GM18511 (cell line): Measurements from ENCODE around the gene RGMB.

Experiments used
- ATAC-seq: cut with Tn5 transposase; IDR thresholded peaks from one replicate; pipeline ENCODE4 v1.9.1; 2021; ENCODE audit warnings: mild to moderate bottlenecking, moderate library complexity; ENCODE audit not compliant: unreplicated experiment

The RGMB gene

GRCh38 chr5:98783051-98783649 lies 9.7 kb downstream of the RGMB start:
- no peak for ATAC-seq

GRCh38 chr5:98784411-98784810 lies 10.9 kb downstream of the RGMB start:
- ATAC-seq = no peak

- no peak for ATAC-seq
Measured at GRCh38 chr5:98785244-98785643, 11.8 kb downstream of the RGMB start.

GRCh38 chr5:98786191-98786853 lies 12.9 kb downstream of the RGMB start:
- ATAC-seq = no peak

GRCh38 chr5:98787131-98787719 lies 13.8 kb downstream of the RGMB start:
- no peak for ATAC-seq

GRCh38 chr5:98789029-98789428 lies 15.6 kb downstream of the RGMB start:
- ATAC-seq = no peak

GRCh38 chr5:98791001-98791519 lies 17.6 kb downstream of the RGMB start:
- no peak for ATAC-seq

- ATAC-seq = no peak
Measured at GRCh38 chr5:98791898-98792580, 18.6 kb downstream of the RGMB start.

GRCh38 chr5:98793223-98793622 lies 19.8 kb downstream of the RGMB start:
- ATAC-seq = no peak

- ATAC-seq = no peak
Measured at GRCh38 chr5:98794001-98794400, 20.5 kb downstream of the RGMB start.

- no peak for ATAC-seq
Measured at GRCh38 chr5:98794414-98795080, 21.1 kb downstream of the RGMB start.

GRCh38 chr5:98795243-98795642 lies 21.8 kb downstream of the RGMB start:
- ATAC-seq = no peak

- peak; percentile 90 for ATAC-seq
Measured at GRCh38 chr5:98796197-98796972, 22.9 kb downstream of the RGMB start.

- ATAC-seq = no peak
Measured at GRCh38 chr5:98798371-98798770, 24.9 kb downstream of the RGMB start.

GRCh38 chr5:98798847-98799246 lies 25.4 kb downstream of the RGMB start:
- ATAC-seq = no peak

- no peak for ATAC-seq
Measured at GRCh38 chr5:98804066-98804465, 30.6 kb downstream of the RGMB start.

GRCh38 chr5:98805070-98805469 lies 31.6 kb downstream of the RGMB start:
- ATAC-seq = no peak

GRCh38 chr5:98807806-98808205 lies 34.3 kb downstream of the RGMB start:
- ATAC-seq = no peak

GRCh38 chr5:98810206-98810605 lies 36.7 kb downstream of the RGMB start:
- ATAC-seq = no peak

- ATAC-seq = no peak
Measured at GRCh38 chr5:98813755-98814154, 40.3 kb downstream of the RGMB start.
